SU-DHL-6 (cell line): ENCODE measurements around the gene ALOX5.

Experiments used
- CTCF ChIP-seq: fragments of 200-600 bp; sonication (generic); IDR thresholded peaks from one replicate; pipeline ENCODE4 v1.5.1; 2017; ENCODE audit warnings: antibody characterized with exemption, mild to moderate bottlenecking, low read length, moderate library complexity; ENCODE audit not compliant: insufficient read depth, poor library complexity, severe bottlenecking
- EZH2phosphoT487 ChIP-seq: fragments of 200-600 bp; sonication (generic), shearing (Covaris generic); conservative IDR thresholded peaks from 2 replicates; pipeline ENCODE4 v1.6.1; 2018; ENCODE audit warnings: mild to moderate bottlenecking, antibody characterized with exemption, low read length, moderate library complexity, mixed read lengths

- TF ChIP-seq CTCF (no peak), EZH2phosphoT487 (no peak)
Measured at GRCh38 chr10:45424668-45425404, 50.8 kb downstream of the ALOX5 start.
